ENCODE data around the gene PRICKLE1. TPM values are rescaled to one million over a fixed set of nuclear protein-coding genes. Genes with fewer than 3 reads are reported as not detected.

The PRICKLE1 gene
- total RNA-seq, 2 donors from 2014 or later, result 7.5 to 12.4 TPM

- no peaks in the 10 kb centered on the region for H3K27me3 ChIP-seq (replicated peaks; ENCODE audit: insufficient read depth)
- 65% methylated on average over 2 of the region's 2 CpGs for WGBS
- H3K27ac ChIP-seq, result no peak overlapping the region
- intact Hi-C loops (cut with DNase I), result no loop called here
- H3K9me3 ChIP-seq, result no peaks in the 10 kb centered on the region
- peaks cover under 1% of the 10 kb centered on the region for H3K4me1 ChIP-seq (replicated peaks)
- TF ChIP-seq POLR2AphosphoS5 (IDR thresholded peaks at IDR 0.05), result no peak
- DNase-seq (ENCODE audit: low spot score), result no peak
- no peak overlapping the region for H3K4me3 ChIP-seq
- no peaks in the 10 kb centered on the region for H3K36me3 ChIP-seq
These were observed 19.5 kb downstream of the PRICKLE1 start for GRCh38 chr12:42570076-42570475.

DNA sequence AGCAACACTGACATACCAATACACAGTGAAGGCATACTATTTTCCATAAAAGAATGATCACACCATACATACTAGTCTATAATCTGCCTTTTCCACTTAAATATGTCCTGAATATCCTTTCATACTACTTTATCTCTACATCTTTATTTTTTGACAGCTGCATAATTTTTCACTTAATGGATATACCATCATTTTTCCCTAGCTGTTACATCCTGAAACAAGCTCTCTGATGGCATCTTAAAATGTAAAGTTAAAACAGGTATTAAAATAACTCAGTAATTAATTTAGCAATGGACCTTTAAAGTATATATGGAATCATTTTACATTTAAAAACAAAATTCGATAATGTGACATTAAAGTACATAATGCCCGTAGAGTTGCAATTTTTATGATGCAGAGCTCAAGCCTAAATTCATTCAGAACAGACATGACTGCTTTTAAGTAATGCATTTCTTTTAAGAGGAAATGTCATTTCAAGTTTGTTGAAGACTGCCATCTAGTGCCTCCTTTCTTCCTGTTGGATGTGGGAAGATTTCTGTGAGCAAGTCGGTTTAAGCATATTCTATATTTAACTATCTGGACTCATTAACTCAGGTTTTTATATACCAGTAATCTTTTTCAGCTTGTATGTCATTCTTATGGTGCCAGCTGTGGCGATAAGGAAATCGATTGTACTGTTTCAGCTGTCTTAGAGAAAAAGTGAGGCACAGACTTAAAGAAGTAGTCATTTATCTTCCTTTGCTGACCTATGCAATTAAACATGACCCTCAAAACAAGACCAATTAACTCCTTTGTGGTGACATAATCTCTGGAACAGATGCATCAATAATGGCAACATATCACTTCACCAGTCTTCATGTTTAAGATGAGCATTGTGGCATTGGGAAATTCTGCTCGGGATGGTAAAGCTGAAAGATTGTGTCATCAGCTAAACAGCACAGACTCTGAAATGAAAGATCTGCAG lies 20.3 kb downstream of the PRICKLE1 start:
- Histone ChIP-seq H3K4me1 (replicated peaks) (no peaks in the 10 kb centered on the region), H3K9me3 (no peaks in the 10 kb centered on the region), H3K27me3 (replicated peaks; ENCODE audit: insufficient read depth) (no peaks in the 10 kb centered on the region), H3K4me3 (no peak overlapping the region), H3K27ac (no peak overlapping the region), H3K36me3 (no peaks in the 10 kb centered on the region)
- 20% methylated on average over 6 of the region's 6 CpGs for WGBS
- intact Hi-C loops (cut with DNase I), result loop anchor here (2.0 to 10.0 kb wide), 2 partner anchors 86 to 444 kb away; no protein-coding TSS in a partner anchor
- TF ChIP-seq POLR2A (IDR thresholded peaks at IDR 0.05) (no peak), POLR2AphosphoS5 (IDR thresholded peaks at IDR 0.05) (peak; percentile 11)
- TF ChIP-seq, protein P1, sequence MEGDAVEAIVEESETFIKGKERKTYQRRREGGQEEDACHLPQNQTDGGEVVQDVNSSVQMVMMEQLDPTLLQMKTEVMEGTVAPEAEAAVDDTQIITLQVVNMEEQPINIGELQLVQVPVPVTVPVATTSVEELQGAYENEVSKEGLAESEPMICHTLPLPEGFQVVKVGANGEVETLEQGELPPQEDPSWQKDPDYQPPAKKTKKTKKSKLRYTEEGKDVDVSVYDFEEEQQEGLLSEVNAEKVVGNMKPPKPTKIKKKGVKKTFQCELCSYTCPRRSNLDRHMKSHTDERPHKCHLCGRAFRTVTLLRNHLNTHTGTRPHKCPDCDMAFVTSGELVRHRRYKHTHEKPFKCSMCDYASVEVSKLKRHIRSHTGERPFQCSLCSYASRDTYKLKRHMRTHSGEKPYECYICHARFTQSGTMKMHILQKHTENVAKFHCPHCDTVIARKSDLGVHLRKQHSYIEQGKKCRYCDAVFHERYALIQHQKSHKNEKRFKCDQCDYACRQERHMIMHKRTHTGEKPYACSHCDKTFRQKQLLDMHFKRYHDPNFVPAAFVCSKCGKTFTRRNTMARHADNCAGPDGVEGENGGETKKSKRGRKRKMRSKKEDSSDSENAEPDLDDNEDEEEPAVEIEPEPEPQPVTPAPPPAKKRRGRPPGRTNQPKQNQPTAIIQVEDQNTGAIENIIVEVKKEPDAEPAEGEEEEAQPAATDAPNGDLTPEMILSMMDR (IDR thresholded peaks at IDR 0.05), result peak in 3 of 4 experiments; percentile 23 to 55 (median 49)
- no peak for DNase-seq (ENCODE audit: low spot score)

- no peak for DNase-seq (ENCODE audit: low spot score)
- Histone ChIP-seq H3K27me3 (replicated peaks; ENCODE audit: insufficient read depth) (no peaks in the 10 kb centered on the region), H3K9me3 (no peaks in the 10 kb centered on the region), H3K4me1 (replicated peaks) (no peaks in the 10 kb centered on the region), H3K4me3 (no peak overlapping the region), H3K36me3 (no peaks in the 10 kb centered on the region), H3K27ac (no peak overlapping the region)
- intact Hi-C loops (cut with DNase I), result loop anchor here (10.0 kb wide), 1 partner anchor 441 kb away; no protein-coding TSS in a partner anchor
- 51% methylated on average over 5 of the region's 5 CpGs for WGBS
- TF ChIP-seq POLR2A (IDR thresholded peaks at IDR 0.05), result no peak
- no peak for TF ChIP-seq POLR2AphosphoS5 (IDR thresholded peaks at IDR 0.05)
- TF ChIP-seq, protein P1 (IDR thresholded peaks at IDR 0.05), result no peak
These were observed 23.9 kb downstream of the PRICKLE1 start for GRCh38 chr12:42565633-42566032.

DNA sequence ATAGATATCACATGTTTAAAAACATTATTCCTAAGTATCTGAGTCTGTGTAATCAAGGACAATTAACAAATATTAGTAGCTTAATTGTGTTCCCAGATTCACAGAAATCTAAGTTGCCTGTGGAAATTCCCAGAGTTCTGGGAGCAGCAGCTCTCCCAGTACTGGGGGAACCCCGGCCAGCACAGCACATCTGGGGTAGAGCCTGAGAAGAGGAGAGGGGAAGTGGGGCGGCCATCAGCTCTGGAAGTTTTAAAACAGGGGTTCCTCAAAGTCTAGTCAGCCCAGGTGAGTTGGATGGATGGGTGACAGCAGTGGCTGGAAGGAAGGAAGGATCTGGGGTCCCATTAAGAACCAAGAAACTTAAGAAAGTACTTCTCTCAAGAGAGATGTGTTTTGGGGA lies 24.6 kb downstream of the PRICKLE1 start:
- 76% methylated on average over 2 of the region's 2 CpGs for WGBS

DNA sequence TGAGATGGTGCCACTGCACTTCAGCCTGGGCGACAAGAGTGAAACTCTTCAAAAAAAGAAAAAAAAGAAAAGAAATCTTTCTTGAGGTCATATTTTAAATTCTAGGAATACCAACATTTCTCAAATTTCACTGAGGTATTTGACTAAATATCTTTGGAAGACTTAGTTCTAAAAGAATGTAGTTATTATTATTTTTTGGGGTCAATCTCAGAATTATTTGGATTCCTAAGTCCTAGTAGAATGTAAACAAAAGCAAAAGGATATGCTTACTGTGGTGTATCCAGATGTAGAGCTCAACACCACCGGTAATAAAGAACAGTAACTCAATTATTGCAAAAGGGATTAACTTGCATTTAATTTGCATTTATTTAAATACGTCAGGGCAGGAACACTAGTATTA lies 25.0 kb downstream of the PRICKLE1 start:
- H3K36me3 ChIP-seq, result no peaks in the 10 kb centered on the region
- DNase-seq (ENCODE audit: low spot score), result no peak
- H3K9me3 ChIP-seq, result no peaks in the 10 kb centered on the region
- H3K4me1 ChIP-seq (replicated peaks), result no peaks in the 10 kb centered on the region
- intact Hi-C loops (cut with DNase I), result loop anchor here (10.0 kb wide), 1 partner anchor 440 kb away; no protein-coding TSS in a partner anchor
- H3K4me3 ChIP-seq, result no peak overlapping the region
- no peaks in the 10 kb centered on the region for H3K27me3 ChIP-seq (replicated peaks; ENCODE audit: insufficient read depth)
- H3K27ac ChIP-seq, result no peak overlapping the region
- 81% methylated on average over 3 of the region's 3 CpGs for WGBS
- TF ChIP-seq, protein P1 (IDR thresholded peaks at IDR 0.05), result no peak
- TF ChIP-seq POLR2AphosphoS5 (IDR thresholded peaks at IDR 0.05), result no peak
- TF ChIP-seq POLR2A (IDR thresholded peaks at IDR 0.05), result no peak

More for the DNA sequence above, 24.6 kb downstream of the PRICKLE1 start:
- Histone ChIP-seq H3K4me1 (replicated peaks) (no peaks in the 10 kb centered on the region), H3K4me3 (no peak overlapping the region), H3K9me3 (no peaks in the 10 kb centered on the region), H3K36me3 (no peaks in the 10 kb centered on the region), H3K27me3 (replicated peaks; ENCODE audit: insufficient read depth) (no peaks in the 10 kb centered on the region), H3K27ac (no peak overlapping the region)
- intact Hi-C loops (cut with DNase I), result loop anchor here (10.0 kb wide), 1 partner anchor 440 kb away; no protein-coding TSS in a partner anchor
- no peak for DNase-seq (ENCODE audit: low spot score)
- TF ChIP-seq POLR2AphosphoS5 (IDR thresholded peaks at IDR 0.05) (no peak), POLR2A (IDR thresholded peaks at IDR 0.05) (no peak)
- TF ChIP-seq, protein P1 (IDR thresholded peaks at IDR 0.05), result no peak
